PC-3 (cell line): ENCODE results near the gene MYH6.

ENCODE experiments used
- CTCF ChIP-seq: fragments of 300-600 bp; sonication (generic); conservative IDR thresholded peaks from 2 replicates; pipeline ENCODE4 v1.5.1; 2017; ENCODE audit warnings: antibody characterized with exemption, low read depth, mild to moderate bottlenecking, low read length
- EZH2phosphoT487 ChIP-seq: fragments of 300-600 bp; sonication (generic); IDR thresholded peaks from 2 replicates; pipeline ENCODE4 v1.6.1; 2018; ENCODE audit warnings: mild to moderate bottlenecking, antibody characterized with exemption, low read length, borderline replicate concordance

- TF ChIP-seq CTCF, result no peak
- TF ChIP-seq EZH2phosphoT487, result no peak
Observed at GRCh38 chr14:23415821-23416778, 8.0 kb upstream of the MYH6 start.
